HG03175 (cell line): ENCODE data around the gene SCUBE2.
A peak's percentile ranks its signal among the peaks of the same experiment; 100 is the strongest.

Source experiments
- ATAC-seq: cut with Tn5 transposase; IDR thresholded peaks from one replicate; pipeline ENCODE4 v1.9.1; 2021; ENCODE audit warnings: mild to moderate bottlenecking, moderate library complexity; ENCODE audit not compliant: unreplicated experiment

The SCUBE2 gene

GRCh38 chr11:9049959-9050358 lies 41.4 kb downstream of the SCUBE2 start:
- no peak for ATAC-seq

- no peak for ATAC-seq
Observed at GRCh38 chr11:9047964-9048523, 43.4 kb downstream of the SCUBE2 start.

- no peak for ATAC-seq
Observed at GRCh38 chr11:9046481-9046880, 44.9 kb downstream of the SCUBE2 start.

- ATAC-seq: no peak
Observed at GRCh38 chr11:9042488-9042887, 48.9 kb downstream of the SCUBE2 start.

GRCh38 chr11:9041747-9042146 lies 49.7 kb downstream of the SCUBE2 start:
- ATAC-seq: no peak

- no peak for ATAC-seq
Observed at GRCh38 chr11:9040410-9040809, 51.0 kb downstream of the SCUBE2 start.

GRCh38 chr11:9039863-9040262 lies 51.5 kb downstream of the SCUBE2 start:
- ATAC-seq: no peak

GRCh38 chr11:9039198-9039597 lies 52.2 kb downstream of the SCUBE2 start:
- ATAC-seq: no peak

GRCh38 chr11:9038541-9038940 lies 52.9 kb downstream of the SCUBE2 start:
- ATAC-seq: no peak

- no peak for ATAC-seq
Observed at GRCh38 chr11:9037963-9038362, 53.4 kb downstream of the SCUBE2 start.

GRCh38 chr11:9037046-9037780 lies 54.2 kb downstream of the SCUBE2 start:
- no peak for ATAC-seq

- no peak for ATAC-seq
Observed at GRCh38 chr11:9030601-9031000, 60.8 kb downstream of the SCUBE2 start.

- no peak for ATAC-seq
Observed at GRCh38 chr11:9029422-9029821, 62.0 kb downstream of the SCUBE2 start.

- ATAC-seq: no peak
Observed at GRCh38 chr11:9028581-9028980, 62.8 kb downstream of the SCUBE2 start.

GRCh38 chr11:9025101-9025850 lies 66.1 kb downstream of the SCUBE2 start:
- no peak for ATAC-seq

- ATAC-seq: no peak
Observed at GRCh38 chr11:9022961-9023680, 68.3 kb downstream of the SCUBE2 start.

GRCh38 chr11:9020916-9021315 lies 70.5 kb downstream of the SCUBE2 start:
- ATAC-seq: no peak

- ATAC-seq: no peak
Observed at GRCh38 chr11:9019861-9020260, 71.5 kb downstream of the SCUBE2 start.

GRCh38 chr11:9017773-9018172 lies 73.6 kb downstream of the SCUBE2 start:
- no peak for ATAC-seq

- no peak for ATAC-seq
Observed at GRCh38 chr11:9016916-9017642, 74.3 kb downstream of the SCUBE2 start.

- peak; percentile 74 for ATAC-seq
Observed at GRCh38 chr11:9015677-9016076, 75.7 kb downstream of the SCUBE2 start.
